Spleen (tissue), 7 donors: Measurements from ENCODE around the gene NOP16.

ENCODE experiments used
- POLR2A ChIP-seq, 3 donors: fragments of 450-650 bp; IDR thresholded peaks; one replicate each; pipeline ENCODE4 v1.5.1; 2017; ENCODE audit warnings: antibody characterized with exemption in 3 of 3, mild to moderate bottlenecking in 1 of 3
- POLR2AphosphoS5 ChIP-seq, 3 donors: sonication (generic); formaldehyde crosslinking; IDR thresholded peaks; one replicate each; pipeline ENCODE4 v1.5.1; 2017; ENCODE audit warnings: antibody characterized with exemption in 3 of 3
- TF ChIP-seq, protein P1 (sequence below), 11 experiments: fragments of 200-600 bp in 7 of 11; fragments of 450-650 bp in 4 of 11; sonication (generic) in 4 of 11; IDR thresholded peaks in 8 of 11; conservative IDR thresholded peaks in 3 of 11; 1 replicate in 7 of 11; 2 replicates in 4 of 11; pipeline versions ENCODE4 v1.4.0 to v1.8.0; 2016 to 2021; ENCODE audit warnings: antibody characterized with exemption in 11 of 11, inconsistent platforms in 4 of 11, mild to moderate bottlenecking in 1 of 11
- donor health status: DM: no; HTN: no; CAD: no; lungs with moderate emphysema.
- donor health status: DM: no; HTN: no; CAD: no.
- donor health status: DM: no; HTN: no; CAD: no.

DNA sequence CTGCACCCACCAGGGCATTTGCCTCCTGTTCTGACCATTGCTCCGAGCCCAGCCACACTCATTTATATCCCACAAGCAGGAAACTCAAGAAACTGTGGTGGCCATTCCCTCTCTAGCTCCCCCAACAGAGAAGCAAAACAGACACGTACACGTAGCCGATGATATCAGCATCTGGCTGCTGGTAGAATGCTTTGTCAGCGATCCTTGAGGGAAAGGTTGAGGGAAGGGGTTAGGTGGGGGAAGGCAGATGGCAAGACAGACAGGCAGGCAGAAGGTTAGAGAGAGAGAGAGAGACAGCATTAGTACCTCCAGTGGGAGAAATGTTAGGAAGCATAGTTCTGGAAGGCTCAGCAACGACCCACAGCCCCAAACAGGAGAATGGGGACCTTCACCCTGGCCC, 7.9 kb upstream of the NOP16 start:
- TF ChIP-seq, protein P1, sequence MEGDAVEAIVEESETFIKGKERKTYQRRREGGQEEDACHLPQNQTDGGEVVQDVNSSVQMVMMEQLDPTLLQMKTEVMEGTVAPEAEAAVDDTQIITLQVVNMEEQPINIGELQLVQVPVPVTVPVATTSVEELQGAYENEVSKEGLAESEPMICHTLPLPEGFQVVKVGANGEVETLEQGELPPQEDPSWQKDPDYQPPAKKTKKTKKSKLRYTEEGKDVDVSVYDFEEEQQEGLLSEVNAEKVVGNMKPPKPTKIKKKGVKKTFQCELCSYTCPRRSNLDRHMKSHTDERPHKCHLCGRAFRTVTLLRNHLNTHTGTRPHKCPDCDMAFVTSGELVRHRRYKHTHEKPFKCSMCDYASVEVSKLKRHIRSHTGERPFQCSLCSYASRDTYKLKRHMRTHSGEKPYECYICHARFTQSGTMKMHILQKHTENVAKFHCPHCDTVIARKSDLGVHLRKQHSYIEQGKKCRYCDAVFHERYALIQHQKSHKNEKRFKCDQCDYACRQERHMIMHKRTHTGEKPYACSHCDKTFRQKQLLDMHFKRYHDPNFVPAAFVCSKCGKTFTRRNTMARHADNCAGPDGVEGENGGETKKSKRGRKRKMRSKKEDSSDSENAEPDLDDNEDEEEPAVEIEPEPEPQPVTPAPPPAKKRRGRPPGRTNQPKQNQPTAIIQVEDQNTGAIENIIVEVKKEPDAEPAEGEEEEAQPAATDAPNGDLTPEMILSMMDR (IDR thresholded peaks at IDR 0.05 in 8 of 11, conservative IDR thresholded peaks at IDR 0.05 in 3 of 11), result no peak
- TF ChIP-seq POLR2A (IDR thresholded peaks at IDR 0.05) (no peak), POLR2AphosphoS5 (IDR thresholded peaks at IDR 0.05) (no peak)
